Measurements from ENCODE around the gene STXBP5. TPM values are rescaled to one million over a fixed set of nuclear protein-coding genes. Genes with fewer than 3 reads are reported as not detected.

The STXBP5 gene
- total and polyA plus RNA-seq, 2 of the 4 experiments (the other 2 are of a cell fraction): 13.2 to 46.4 TPM

- no peaks in the 10 kb centered on the region for H3K79me1 ChIP-seq (ENCODE audit: low read depth in 1 of 2, low read length in 2 of 2)
- no peak overlapping the region for H3K4me2 ChIP-seq (ENCODE audit: low read depth, low read length)
- intact Hi-C loops (cut with micrococcal nuclease) (no loop called here), dilution Hi-C loops (cut with HindIII; ENCODE audit: low sequenced_read_pairs, unreplicated experiment) (no loop called here), in situ Hi-C loops (cut with MboI; ENCODE audit: low sequenced_read_pairs) (no loop called here)
- H3K23ac ChIP-seq (ENCODE audit: low read depth, low read length): no peak overlapping the region
- 85% methylated on average over 4 of the region's 8 CpGs; no CpG with 5 or more reads in 1 of the 2 experiments for WGBS, 2 experiments (ENCODE audit: extremely low coverage in 2 of 2, insufficient read length in 1 of 2)
- ChIA-PET CTCF (no interaction called here), POLR2A (ENCODE audit: unreplicated experiment) (no interaction called here)
- no peak for TF ChIP-seq CEBPB (IDR thresholded peaks at IDR 0.05; ENCODE audit: low read depth, low read length)
- no peak overlapping the region for H2AK9ac ChIP-seq (replicated peaks; ENCODE audit: low read depth, low read length, poor library complexity)
- no peaks in the 10 kb centered on the region for H3K27me3 ChIP-seq (ENCODE audit: control insufficient read depth, insufficient read depth, low read length)
- DNase-seq (no peak), ATAC-seq (ENCODE audit: low read depth) (no peak)
- H3K9me3 ChIP-seq (ENCODE audit: control insufficient read depth, insufficient read depth, low read length): no peaks in the 10 kb centered on the region
- H4K20me1 ChIP-seq (ENCODE audit: insufficient read depth, low read length): no peaks in the 10 kb centered on the region
- H3K4me1 ChIP-seq (ENCODE audit: control insufficient read depth, insufficient read depth, low read length): no peaks in the 10 kb centered on the region
- no peak overlapping the region for H3K27ac ChIP-seq (ENCODE audit: insufficient read depth, low read length)
- no peak overlapping the region for H3K4me3 ChIP-seq (ENCODE audit: insufficient read depth, low read depth, low read length)
- no peak overlapping the region for H2AFZ ChIP-seq (replicated peaks; ENCODE audit: low read length, poor library complexity)
- no peak overlapping the region for H3K14ac ChIP-seq (replicated peaks; ENCODE audit: low read depth, low read length)
- H4K91ac ChIP-seq (ENCODE audit: insufficient read depth, low read depth, low read length): no peak overlapping the region
- no peaks in the 10 kb centered on the region for H3K9me1 ChIP-seq (ENCODE audit: insufficient read depth, low read length)
- no peak overlapping the region for H3K9ac ChIP-seq (ENCODE audit: low read depth, low read length)
- H4K5ac ChIP-seq (ENCODE audit: low read depth, low read length): no peak overlapping the region
- no peak overlapping the region for H2BK15ac ChIP-seq (ENCODE audit: low read depth, low read length)
- no peaks in the 10 kb centered on the region for H3K36me3 ChIP-seq (ENCODE audit: control insufficient read depth, insufficient read depth, low read length)
- H3K4ac ChIP-seq (ENCODE audit: low read depth, low read length): no peak overlapping the region
- H4K8ac ChIP-seq (ENCODE audit: low read depth in 2 of 2, low read length in 2 of 2): no peak overlapping the region
- no peak overlapping the region for H2AK5ac ChIP-seq (ENCODE audit: low read depth, low read length)
- BruUV-seq (replicated peaks): no TSS peak
- H2BK20ac ChIP-seq (ENCODE audit: low read depth, low read length): no peak overlapping the region
- no peak overlapping the region for H2BK120ac ChIP-seq (ENCODE audit: low read depth, low read length)
- H3K56ac ChIP-seq (ENCODE audit: extremely low read depth, insufficient read depth, low read length): no peak overlapping the region
- H2BK5ac ChIP-seq (ENCODE audit: low read depth, low read length, poor library complexity, severe bottlenecking): no peak overlapping the region
- H3K18ac ChIP-seq (ENCODE audit: low read depth, low read length): no peak overlapping the region
These were observed 203.4 kb downstream of the STXBP5 start for GRCh38 chr6:147407571-147407970.

All from IMR-90 (cell line).